ENCODE results near the gene SLC35E3.

GRCh38 chr12:68806488-68807237, 60.7 kb downstream of the SLC35E3 start:
- TF ChIP-seq CTCF (IDR thresholded peaks at IDR 0.05; ENCODE audit: low read length): no peak
- no peak for TF ChIP-seq EZH2 (IDR thresholded peaks at IDR 0.05; ENCODE audit: borderline replicate concordance, low read length)

Measured in OCI-LY1 (cell line).